Activated T-cell treated with anti-CD3 and anti-CD28 coated beads, Interleukin-2, amount 50 U/mL, for 1 hour (primary cell): ENCODE measurements around the gene GOLGA8Q.
"Not testable (repeated sequence)": the region's sequence is repeated elsewhere in the genome, so short reads cannot be mapped to it uniquely, and the experiment has no call there.

Experiments used
- DNase-seq: peaks from one replicate; pipeline ENCODE4 v3.0.0-alpha.2; 2020

Gene GOLGA8Q, protein sequence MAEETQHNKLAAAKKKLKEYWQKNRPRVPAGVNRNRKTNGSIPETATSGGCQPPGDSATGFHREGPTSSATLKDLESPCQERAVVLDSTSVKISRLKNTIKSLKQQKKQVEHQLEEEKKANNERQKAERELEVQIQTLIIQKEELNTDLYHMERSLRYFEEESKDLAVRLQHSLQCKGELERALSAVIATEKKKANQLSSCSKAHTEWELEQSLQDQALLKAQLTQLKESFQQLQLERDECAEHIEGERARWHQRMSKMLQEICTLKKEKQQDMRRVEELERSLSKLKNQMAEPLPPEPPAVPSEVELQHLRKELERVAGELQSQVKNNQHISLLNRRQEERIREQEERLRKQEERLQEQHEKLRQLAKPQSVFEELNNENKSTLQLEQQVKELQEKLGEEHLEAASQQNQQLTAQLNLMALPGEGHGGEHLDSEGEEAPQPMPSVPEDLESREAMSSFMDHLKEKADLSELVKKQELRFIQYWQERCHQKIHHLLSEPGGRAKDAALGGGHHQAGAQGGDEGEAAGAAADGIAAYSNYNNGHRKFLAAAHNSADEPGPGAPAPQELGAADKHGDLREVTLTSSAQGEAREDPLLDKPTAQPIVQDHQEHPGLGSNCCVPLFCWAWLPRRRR

DNA sequence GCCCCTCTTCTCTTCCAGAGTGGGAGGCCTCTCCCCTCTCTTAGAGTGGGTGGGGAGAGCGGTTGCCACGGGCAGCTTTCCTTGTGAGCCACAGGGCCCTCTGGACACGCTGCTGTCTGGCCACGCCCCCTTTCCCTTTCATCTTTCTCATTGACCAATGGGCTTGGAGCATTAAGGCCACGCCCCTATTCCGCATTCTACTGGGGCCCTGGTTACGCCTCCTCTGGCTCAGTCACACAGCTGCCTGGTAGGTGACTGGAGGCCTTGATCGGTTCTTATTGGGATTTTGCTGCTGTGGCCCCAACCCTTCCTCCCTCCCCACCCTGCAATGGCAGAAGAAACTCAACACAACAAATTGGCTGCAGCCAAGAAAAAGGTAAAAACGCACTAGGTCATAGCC, at the start of gene GOLGA8Q:
TSS of gene GOLGA8Q (plus strand) at position 301 of the 400 bp plus-strand sequence. CDS start at position 329, 28 bp downstream.
- DNase-seq, result not testable (repeated sequence)

DNA sequence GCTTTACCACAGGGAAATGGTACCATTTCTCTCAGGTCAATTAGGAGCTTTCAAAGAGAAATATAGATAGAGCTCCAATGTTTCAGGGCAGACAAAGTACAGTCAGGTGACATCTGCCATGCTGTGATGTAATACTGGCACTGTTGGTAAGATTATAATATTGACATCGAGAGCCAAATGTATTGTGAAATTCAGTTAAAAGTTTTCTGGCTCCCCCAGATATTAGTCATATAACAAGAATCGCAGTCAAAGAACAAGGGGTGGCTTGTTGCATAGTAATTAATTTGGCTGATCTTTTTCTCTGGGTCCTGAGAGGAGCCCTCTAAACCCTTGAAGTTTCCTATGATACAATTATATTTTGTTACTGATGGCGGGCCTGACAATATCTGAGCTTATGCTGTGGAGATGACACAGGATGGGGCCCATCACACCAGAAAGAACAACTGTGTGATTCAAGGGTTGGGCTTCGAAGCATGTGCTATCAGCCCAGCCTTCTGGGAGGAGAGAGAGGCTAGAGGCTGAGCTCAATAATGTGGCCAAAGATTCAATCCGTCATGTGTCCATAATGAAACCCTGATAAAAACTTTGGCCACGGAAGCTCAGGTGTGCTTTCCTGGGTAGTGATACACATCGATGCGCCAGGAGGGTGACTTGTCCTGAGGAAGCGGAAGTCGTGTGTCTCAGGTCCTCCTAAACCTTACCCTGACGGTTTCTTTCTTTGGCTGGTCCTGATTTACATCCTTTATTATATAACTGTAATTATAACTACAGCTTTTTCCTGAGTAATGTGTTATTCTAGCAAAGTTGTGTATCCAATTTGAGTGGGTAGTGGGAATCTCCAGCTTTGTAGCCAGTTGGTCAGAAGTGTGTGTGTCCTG, 48.7 kb upstream of the GOLGA8Q start:
- not testable (repeated sequence) for DNase-seq

DNA sequence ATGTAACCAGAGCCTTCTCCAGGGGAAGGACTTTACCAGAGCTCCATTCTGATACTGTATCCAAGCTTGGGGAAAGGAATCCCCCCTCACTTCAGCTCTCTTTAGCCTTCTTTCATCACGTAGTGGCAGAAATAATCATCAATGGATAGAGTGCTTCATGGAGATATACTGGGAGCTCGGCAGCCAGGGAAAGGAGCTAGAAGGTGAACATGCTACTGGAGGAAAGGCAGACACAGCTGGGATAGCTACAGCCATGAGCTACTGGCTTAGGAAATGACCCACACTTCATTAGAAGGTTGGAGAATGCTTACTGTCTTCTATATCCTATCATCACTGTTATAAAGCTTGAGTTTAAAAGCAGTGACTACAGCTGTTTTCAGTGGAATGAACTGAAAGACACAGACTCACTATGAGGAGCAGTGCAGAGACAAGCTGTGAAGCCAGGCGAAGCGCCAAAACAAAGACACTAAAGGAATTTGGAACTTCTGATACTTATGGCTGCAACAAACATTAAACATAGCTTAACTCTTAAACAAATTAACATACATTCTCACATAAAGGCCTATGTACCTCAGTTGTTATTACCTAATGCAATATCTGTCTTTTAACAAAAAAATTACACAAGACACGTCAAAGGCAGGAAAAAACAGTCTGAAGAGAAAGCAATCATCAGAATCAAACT, 47.5 kb upstream of the GOLGA8Q start:
- not testable (repeated sequence) for DNase-seq

DNA sequence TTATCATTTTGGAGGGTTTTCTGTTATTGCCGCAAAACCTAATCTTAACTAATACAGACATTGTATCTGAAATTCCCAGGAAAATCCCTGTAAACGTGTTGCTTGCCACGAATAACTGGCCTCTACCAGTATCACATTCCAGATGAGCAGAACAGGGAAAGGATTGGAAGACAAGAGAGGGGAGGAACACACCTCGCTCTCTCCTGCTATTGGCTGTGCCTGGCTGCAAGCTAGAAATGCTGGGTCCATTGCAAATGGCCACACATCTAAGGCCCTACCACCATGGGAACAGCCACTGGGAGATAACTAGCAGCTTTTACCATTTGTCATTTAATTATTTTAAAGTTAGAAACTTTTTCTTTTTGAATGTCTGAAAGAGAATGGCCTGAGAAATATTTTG, 37.3 kb upstream of the GOLGA8Q start:
- not testable (repeated sequence) for DNase-seq

DNA sequence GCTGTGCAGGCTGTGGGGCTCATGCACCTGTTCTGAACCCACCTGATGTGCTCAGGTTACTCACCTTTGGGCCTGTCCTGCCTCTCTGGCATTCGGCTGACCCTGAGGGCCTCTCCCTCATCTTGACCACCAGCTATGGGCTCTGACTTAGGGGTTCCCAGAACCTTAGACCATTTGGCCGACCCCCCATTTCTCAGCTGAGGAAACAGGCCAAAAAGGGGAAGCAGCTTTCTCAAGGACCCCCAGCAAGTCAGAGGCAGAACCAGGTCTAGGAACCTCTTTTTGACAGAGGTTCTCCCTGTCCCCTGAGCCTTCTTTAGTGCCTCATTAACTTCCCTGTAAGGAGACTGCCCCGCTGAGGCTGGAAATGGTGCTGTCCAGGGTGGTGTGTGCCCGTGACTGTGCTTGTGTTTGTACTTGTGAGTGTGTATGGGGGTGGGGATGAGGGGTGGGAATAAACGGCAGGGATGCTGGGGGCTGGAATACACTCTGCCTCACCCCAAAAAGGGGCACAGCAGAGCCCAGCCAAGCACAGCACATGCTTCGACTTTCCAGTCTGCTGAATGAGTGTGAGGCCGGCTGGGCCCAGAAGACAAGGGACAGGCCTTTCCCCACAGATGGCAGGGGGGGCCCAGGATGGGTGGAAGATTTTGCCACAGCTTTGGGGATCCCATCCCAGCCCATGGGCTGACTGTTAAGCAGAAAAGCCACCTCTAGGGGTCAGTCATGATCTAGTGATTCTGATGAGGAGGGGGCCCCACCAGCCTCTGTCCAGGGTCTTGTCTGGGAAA, 28.2 kb upstream of the GOLGA8Q start:
- DNase-seq, result not testable (repeated sequence)

DNA sequence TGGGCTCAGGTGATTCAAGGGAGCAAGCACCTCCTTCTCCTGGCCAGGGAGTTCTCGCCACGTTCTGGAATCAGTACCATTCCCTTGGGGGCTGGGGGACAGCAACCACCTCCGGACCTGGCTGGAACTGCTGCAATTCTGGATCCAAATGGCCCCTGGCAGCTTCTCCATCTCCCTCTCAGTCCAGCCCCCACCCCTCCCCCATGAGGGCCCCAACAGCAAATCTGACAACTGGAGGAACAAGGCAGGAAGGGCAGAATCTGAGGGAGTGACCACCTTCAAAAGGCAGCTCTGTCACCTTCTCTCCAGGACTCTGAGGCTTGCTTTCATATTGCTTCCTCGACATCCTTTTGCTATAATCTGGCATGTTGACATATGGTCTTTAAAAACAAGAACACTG, 25.9 kb upstream of the GOLGA8Q start:
- DNase-seq, result not testable (repeated sequence)

DNA sequence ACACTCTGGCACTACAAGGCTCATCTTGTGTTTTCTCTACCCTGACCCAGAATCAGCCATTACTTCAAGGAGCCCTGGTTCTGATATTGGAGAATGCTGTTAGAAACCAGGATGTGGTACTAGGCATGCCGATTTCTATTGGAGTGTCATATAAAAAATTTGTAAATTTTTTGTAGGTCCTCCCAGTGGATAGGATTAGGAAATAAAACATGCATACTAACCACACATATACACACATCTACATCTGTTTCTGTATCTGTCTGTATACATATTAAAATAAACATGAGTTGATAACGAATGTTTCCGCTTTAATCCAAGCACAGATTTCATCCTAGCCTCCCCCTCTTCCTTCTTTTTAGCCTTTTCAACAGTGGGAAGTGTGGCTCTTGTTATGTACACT, 22.8 kb upstream of the GOLGA8Q start:
- not testable (repeated sequence) for DNase-seq

DNA sequence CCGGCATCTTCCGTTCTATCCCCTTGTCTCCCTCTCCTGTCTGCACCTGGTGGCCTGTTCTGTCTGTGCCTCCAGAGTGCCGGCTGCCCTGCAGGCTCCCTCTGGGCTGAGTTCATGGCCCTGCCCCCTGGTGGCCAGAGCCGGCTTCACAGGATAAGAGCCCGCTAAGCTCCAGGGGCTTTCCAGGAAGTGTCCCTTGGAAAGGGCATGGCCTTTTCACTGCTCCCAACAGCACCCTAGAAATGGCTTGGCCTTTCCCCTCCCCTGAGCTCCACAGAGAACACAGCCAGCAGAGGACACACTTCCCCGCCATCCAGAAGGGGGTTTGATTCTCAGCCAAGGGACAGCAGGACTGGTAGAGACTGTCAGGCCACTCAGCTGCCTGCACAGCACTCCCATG, 15.1 kb downstream of the GOLGA8Q start:
- DNase-seq, result not testable (repeated sequence)

DNA sequence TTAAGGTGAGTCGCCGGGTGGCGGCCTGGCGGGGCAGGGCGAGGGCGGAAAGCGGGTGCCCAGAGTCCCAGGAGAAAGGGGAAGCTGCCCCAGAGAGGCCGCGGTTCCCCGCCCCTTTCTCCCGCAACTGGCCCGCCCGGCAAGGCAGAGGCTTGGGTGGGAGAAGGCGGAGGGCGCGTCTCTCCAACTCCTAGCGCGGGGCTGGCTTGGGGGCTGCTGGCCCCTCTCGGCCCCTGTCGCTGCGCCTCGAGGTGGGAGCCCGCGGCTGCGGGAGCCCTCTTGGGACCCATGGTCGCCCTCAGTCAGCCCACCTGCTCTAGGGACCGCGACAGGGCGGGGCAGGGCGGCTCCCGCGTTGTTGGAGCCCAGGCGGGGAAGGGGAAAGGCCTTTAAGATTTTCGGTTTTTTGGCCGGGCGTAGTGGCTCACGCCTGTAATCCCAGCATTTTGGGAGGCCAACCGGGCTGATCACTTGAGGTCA, 21.2 kb downstream of the GOLGA8Q start:
- DNase-seq, result not testable (repeated sequence)

DNA sequence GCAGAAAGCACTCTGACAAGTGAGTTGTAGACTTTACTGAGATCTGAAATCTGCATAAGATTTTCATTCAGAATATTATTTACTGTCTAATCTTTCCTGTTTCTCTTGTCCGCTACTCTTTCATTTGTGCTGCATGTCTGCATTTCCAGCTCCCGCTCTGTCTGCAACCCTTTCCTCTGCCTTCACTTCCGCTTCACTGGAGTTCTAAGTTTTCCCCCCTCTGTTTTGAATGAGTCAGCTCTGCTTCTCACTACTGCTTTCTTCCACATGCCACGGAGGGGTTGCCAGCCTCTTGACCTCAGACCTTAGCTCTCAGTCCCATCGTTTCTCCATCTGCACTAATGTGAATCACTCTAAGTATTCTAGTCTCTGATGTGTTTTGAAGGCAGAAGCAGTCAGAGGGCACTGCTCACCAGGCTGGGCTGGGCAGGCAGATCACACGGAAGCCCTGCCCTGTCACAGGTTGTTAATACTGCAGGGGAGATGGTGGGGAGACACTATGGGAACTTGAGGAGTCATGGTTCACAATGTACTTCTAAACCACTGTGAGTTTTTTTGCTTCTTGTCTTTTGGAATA, 27.6 kb downstream of the GOLGA8Q start:
- DNase-seq, result not testable (repeated sequence)

DNA sequence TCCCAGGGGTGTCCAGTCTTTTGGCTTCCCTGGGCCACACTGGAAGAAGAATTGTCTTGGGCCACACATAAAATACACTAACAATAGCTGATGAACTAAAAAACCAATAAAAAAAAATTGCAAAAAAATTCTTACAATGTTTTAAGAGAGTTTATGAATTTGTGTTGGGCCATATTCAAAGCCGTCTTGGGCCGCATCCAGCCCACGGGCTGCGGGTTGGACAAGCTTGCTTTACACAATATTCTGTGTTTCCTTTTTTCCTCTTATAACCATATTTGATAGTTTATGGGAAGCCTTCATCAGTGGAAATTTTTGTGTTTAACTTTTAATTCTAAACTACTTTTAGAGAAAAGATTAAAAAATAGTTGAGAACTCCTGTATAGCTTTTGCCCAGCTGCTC, 28.9 kb downstream of the GOLGA8Q start:
- not testable (repeated sequence) for DNase-seq

DNA sequence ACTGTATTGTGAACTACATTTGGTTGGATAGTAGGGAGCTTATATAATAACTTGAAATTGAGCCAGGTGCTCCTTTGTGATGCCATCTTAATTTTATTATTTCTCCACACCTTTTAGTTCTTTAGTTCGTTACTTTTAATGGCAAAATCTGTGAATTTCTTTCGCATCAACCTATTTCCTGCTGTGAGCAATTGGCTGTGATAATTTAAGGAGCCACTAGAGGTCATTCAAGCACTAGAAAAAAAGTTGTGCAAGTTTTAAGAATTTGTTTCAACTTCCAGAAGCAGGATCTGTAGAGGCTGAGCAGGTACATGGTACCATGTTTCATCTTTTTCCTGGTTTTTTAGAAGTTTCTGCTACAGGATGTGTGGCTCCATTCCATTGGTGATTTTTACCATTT, 47.1 kb downstream of the GOLGA8Q start:
- not testable (repeated sequence) for DNase-seq

DNA sequence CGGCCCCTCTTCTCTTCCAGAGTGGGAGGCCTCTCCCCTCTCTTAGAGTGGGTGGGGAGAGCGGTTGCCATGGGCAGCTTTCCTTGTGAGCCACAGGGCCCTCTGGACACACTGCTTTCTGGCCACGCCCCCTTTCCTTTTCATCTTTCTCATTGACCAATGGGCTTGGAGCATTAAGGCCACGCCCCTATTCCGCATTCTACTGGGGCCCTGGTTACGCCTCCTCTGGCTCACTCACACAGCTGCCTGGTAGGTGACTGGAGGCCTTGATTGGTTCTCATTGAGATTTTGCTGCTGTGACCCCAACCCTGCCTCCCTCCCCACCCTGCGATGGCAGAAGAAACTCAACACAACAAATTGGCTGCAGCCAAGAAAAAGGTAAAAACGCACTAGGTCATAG, 51.9 kb downstream of the GOLGA8Q start, which contains the start of gene GOLGA8H:
TSS of gene GOLGA8H (plus strand) at position 233 of the 400 bp plus-strand sequence. CDS start at position 331, 98 bp downstream.
- not testable (repeated sequence) for DNase-seq
